T follicular helper cell (primary cell): ENCODE data around the gene CAPG.

Experiments used
- DNase-seq: peaks from one replicate; pipeline ENCODE4 v3.0.0-alpha.2; 2020; ENCODE audit warnings: low read depth

The CAPG gene

DNA sequence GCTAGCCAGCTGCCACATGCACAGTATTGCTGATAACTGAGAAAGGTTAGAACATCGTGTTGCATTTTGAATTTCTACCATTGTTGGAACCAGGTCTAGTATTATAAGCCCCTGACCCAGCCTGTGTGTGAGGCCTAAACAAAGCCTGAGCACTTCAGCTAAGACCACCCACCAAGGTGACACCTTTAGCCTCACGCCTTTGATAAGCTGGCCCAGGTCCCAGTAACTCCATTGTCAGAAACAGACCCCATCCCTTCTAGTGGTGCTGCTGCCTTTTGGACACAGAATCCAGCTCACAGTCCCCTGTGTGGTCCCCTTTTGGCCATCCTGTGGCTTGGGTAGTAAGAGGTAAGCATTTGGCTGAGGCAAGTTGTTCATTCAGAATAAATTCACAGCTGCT, 54.0 kb downstream of the CAPG start:
- no peak for DNase-seq

- no peak for DNase-seq
These were observed 54.6 kb downstream of the CAPG start for GRCh38 chr2:85355521-85355920.

DNA sequence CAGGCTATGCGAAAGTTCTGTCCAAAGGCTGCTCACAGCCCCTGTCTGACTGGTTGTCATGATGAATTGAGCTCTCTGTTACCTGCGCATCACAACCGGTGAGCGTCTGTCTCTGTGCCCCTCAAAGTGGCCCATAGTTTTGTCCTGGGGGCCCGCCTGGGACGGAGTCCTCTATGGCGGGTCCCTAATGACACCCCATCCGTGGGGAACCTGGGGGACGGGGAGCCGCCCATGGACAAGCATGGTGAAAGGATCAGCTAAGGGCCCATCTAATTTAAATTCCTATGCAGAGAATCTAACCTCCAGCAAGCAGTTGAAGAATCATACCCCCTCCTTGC, 55.1 kb downstream of the CAPG start:
- no peak for DNase-seq

DNA sequence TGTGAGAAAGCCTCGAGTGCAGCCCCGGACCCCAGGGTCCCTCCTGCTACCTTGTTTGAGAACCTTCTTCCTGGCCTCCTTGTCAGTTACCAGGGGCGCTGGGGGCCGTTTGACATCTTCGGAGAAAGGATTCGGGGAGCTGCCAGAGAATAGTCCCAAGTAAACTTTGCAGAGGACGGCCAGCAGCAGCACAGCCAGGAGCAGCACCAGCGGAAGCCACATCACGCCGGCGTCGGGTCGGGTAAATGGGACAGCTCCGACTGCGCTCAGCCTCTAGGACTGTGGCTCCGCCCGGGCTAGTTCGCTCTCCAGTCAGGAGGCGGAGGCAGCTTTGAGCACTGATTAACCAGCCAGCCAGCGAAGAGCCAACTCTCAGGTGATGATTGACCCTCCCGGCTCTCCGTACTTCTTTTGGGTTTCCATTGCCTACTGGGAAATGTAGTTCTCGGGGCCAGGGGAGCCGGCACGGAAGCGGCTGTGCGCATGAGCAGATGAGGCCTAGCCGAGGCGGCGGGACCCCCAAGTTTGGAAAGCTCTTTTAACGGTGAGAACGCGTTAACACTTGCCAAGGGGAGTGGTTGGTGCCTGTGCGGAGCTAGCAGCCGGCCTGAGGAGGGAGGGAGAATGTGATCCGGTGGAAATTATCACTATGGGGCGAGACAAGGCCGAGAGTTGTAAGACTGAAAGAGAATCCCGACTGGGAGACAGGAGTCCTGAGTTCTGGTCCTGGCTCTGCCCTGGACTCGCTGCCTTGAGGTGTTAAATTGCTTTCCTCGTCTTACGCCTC, 55.7 kb downstream of the CAPG start, which contains the start of the genes ELMOD3 and RETSAT:
TSS of gene ELMOD3 (plus strand) at position 484 of the 787 bp plus-strand sequence. CDS start 2,430 bp downstream, outside the sequence.
TSS of gene RETSAT (minus strand) at position 243 of the 787 bp plus-strand sequence. CDS start at position 222, 21 bp downstream.
- DNase-seq, result peak; percentile 97

DNA sequence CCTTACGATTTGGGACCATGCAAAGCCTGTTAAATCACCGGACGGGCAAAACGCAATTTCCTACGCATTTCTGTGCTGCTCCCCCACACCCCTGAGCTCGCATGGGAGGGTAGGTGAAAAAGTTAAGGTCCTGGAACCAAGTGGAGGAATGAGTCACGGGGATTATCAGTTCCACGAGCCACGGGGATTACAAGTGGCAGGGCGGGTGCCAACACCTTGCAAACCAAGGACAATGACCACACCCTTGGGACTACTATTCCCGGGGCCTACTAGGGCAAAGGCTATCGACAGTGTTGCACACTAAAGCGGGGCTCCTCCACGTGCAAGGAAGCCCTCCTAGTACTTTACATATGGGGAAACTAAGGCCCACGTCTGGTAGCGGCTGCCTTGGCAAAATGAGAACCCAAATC, 56.3 kb downstream of the CAPG start:
- DNase-seq, result no peak

DNA sequence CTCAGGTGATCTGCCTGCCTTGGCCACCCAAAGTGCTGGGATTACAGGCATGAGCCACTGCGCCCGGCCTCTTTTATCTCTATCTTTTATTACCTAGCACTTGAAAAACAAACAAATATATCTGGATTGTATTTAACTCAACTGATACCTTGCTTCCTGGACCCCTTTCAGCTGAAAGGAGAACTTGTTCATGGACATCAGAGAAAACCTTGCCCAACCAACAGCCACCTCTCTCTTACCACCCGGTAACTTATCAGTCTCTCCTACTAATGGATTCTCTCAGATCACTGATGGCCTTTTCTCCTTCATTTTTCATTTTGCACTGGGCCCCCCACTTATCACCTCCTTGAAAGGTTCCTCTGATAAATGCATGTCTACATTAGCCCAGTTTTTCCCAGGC, 62.6 kb downstream of the CAPG start:
- no peak for DNase-seq
